Activated T-helper 2 cell treated with anti-CD3 and anti-CD28 coated beads, Interferon-gamma antibody, Interleukin-2, Interleukin-4, amounts not matched to agents 10 μg/mL and 5 μg/mL and 100 μg/mL, durations not matched to agents 14 hours and 24 hours and 36 hours (primary cell): Measurements from ENCODE around the gene SDK2. TPM values are rescaled to one million over a fixed set of nuclear protein-coding genes. Genes with fewer than 3 reads are reported as not detected.

Experiments
- DNase-seq: peaks from one replicate; pipeline ENCODE4 v3.0.0; 2021; ENCODE audit warnings: low spot score
- H3K27ac Mint-ChIP-seq: one replicate; pipeline ENCODE4 v1.8.0; 2021; ENCODE audit warnings: mixed read lengths
- H3K27me3 Mint-ChIP-seq: one replicate; pipeline ENCODE4 v1.8.0; 2021; ENCODE audit warnings: low read depth, mixed read lengths
- H3K36me3 Mint-ChIP-seq: one replicate; pipeline ENCODE4 v1.8.0; 2021; ENCODE audit warnings: low read depth, mixed read lengths
- H3K4me1 Mint-ChIP-seq: one replicate; pipeline ENCODE4 v1.8.0; 2021; ENCODE audit warnings: low read depth, mixed read lengths
- H3K4me3 Mint-ChIP-seq: one replicate; pipeline ENCODE4 v1.8.0; 2021; ENCODE audit warnings: low read depth, mild to moderate bottlenecking, moderate library complexity, mixed read lengths
- H3K9me3 Mint-ChIP-seq: one replicate; pipeline ENCODE4 v1.8.0; 2021; ENCODE audit warnings: mixed read lengths
- intact Hi-C: fragments of 100-400 bp; cut with micrococcal nuclease; formaldehyde crosslinking; loops from one replicate; pipeline ENCODE4 v1.15.1; 2023
- total RNA-seq: library from RNA; stranded (reverse); gene quantifications from 2 replicates; pipeline ENCODE4 v1.2.3, GENCODE V29; 2022

SDK2 gene
- total RNA-seq, 1 donor from 2014 or later = 0.07 TPM

- intact Hi-C loops = no loop called here
- H3K9me3 Mint-ChIP-seq = no peaks in the 10 kb centered on the region
- H3K27ac Mint-ChIP-seq = no peak overlapping the region
- DNase-seq = no peak
- H3K27me3 Mint-ChIP-seq = no peaks in the 10 kb centered on the region
- H3K4me3 Mint-ChIP-seq = no peak overlapping the region
- no peaks in the 10 kb centered on the region for H3K36me3 Mint-ChIP-seq
- H3K4me1 Mint-ChIP-seq = peaks cover 4% of the 10 kb centered on the region
Observed at GRCh38 chr17:73285603-73285908, 358.7 kb downstream of the SDK2 start.

GRCh38 chr17:73284906-73285602 is 359.2 kb downstream of the SDK2 start:
- Mint-ChIP-seq H3K27ac (no peak overlapping the region), H3K9me3 (no peaks in the 10 kb centered on the region), H3K4me1 (no peaks in the 10 kb centered on the region), H3K4me3 (no peak overlapping the region), H3K36me3 (no peaks in the 10 kb centered on the region), H3K27me3 (no peaks in the 10 kb centered on the region)
- DNase-seq = no peak
- intact Hi-C loops = no loop called here
